DOHH2 (cell line): Measurements from ENCODE around the gene ADAMTS9.

ENCODE experiments used
- EZH2phosphoT487 ChIP-seq: fragments of 200-600 bp; sonication (generic); IDR thresholded peaks from 2 replicates; pipeline ENCODE4 v1.6.1; 2017; ENCODE audit warnings: borderline replicate concordance, mild to moderate bottlenecking, antibody characterized with exemption, low read length, moderate library complexity, mixed read lengths
- TF ChIP-seq, protein P1 (sequence below): fragments of 200-600 bp; sonication (generic); IDR thresholded peaks from one replicate; pipeline ENCODE4 v1.5.1; 2014; ENCODE audit warnings: antibody characterized with exemption, mild to moderate bottlenecking, low read depth, low read length; ENCODE audit not compliant: poor library complexity, severe bottlenecking

DNA sequence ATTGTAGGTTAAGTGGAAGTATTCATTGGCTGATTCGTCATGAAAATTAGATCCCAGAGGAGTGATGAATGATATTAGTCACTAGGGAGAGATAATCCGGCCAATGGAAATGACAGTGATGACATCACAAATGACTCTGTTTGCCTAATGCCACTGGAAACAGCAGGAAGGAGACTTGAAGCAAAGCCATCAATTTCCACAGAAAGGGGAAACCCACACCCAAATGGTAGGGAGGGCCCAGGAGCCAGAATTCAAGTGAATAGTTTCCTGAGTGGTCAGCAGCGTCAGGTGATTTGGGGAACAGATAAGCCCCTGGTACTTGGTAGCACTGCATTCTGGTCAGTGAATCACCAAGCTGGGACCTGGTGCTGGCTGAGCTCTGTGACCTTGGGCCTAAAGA lies 3.3 kb upstream of the ADAMTS9 start:
- TF ChIP-seq, protein P1, sequence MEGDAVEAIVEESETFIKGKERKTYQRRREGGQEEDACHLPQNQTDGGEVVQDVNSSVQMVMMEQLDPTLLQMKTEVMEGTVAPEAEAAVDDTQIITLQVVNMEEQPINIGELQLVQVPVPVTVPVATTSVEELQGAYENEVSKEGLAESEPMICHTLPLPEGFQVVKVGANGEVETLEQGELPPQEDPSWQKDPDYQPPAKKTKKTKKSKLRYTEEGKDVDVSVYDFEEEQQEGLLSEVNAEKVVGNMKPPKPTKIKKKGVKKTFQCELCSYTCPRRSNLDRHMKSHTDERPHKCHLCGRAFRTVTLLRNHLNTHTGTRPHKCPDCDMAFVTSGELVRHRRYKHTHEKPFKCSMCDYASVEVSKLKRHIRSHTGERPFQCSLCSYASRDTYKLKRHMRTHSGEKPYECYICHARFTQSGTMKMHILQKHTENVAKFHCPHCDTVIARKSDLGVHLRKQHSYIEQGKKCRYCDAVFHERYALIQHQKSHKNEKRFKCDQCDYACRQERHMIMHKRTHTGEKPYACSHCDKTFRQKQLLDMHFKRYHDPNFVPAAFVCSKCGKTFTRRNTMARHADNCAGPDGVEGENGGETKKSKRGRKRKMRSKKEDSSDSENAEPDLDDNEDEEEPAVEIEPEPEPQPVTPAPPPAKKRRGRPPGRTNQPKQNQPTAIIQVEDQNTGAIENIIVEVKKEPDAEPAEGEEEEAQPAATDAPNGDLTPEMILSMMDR: no peak
- TF ChIP-seq EZH2phosphoT487: no peak
